Liver (tissue), 9 donors: ENCODE data around the gene GNPTG. TPM values are rescaled to one million over a fixed set of nuclear protein-coding genes. Genes with fewer than 3 reads are reported as not detected.

Experiments used
- DNase-seq: peaks from one replicate; pipeline ENCODE4 v3.0.0-alpha.2; 2017; ENCODE audit warnings: low spot score
- H3K27ac ChIP-seq, 2 donors: one replicate each; pipeline ENCODE4 v1.7.0; 2013; ENCODE audit warnings: inconsistent platforms in 2 of 2, low read length in 2 of 2, control low read depth in 1 of 2, low read depth in 1 of 2, mild to moderate bottlenecking in 1 of 2
- H3K27me3 ChIP-seq, 4 donors: one replicate each; pipeline versions ENCODE4 v1.6.1 to v1.7.0; 2013; ENCODE audit warnings: low read length in 3 of 4, inconsistent platforms in 1 of 4, mild to moderate bottlenecking in 1 of 4, moderate library complexity in 1 of 4; ENCODE audit not compliant: control insufficient read depth in 4 of 4, insufficient read depth in 4 of 4
- H3K36me3 ChIP-seq, 4 donors: one replicate each; pipeline versions ENCODE4 v1.6.1 to v1.7.0; 2013; ENCODE audit warnings: low read length in 3 of 4, mild to moderate bottlenecking in 3 of 4, low read depth in 1 of 4, moderate library complexity in 1 of 4; ENCODE audit not compliant: control insufficient read depth in 4 of 4, insufficient read depth in 3 of 4
- H3K4me1 ChIP-seq, 4 donors: one replicate each; pipeline versions ENCODE4 v1.6.1 to v1.7.0; 2013; ENCODE audit warnings: low read length in 3 of 4, mild to moderate bottlenecking in 3 of 4, moderate library complexity in 1 of 4; ENCODE audit not compliant: control insufficient read depth in 4 of 4, insufficient read depth in 4 of 4
- H3K4me3 ChIP-seq, 3 donors: one replicate each; pipeline versions ENCODE4 v1.6.1 to v1.7.0; 2013; ENCODE audit warnings: low read length in 3 of 3, control low read depth in 1 of 3, low read depth in 1 of 3, mild to moderate bottlenecking in 1 of 3
- H3K9ac ChIP-seq, 2 donors: one replicate each; pipeline ENCODE4 v1.7.0; 2013; ENCODE audit warnings: low read length in 2 of 2, mild to moderate bottlenecking in 2 of 2, moderate library complexity in 2 of 2, control low read depth in 1 of 2, low read depth in 1 of 2
- H3K9me3 ChIP-seq, 4 donors: one replicate each; pipeline versions ENCODE4 v1.6.1 to v1.7.0; 2013; ENCODE audit warnings: low read length in 3 of 4; ENCODE audit not compliant: control insufficient read depth in 4 of 4
- CTCF ChIP-seq: fragments of 150-350 bp; IDR thresholded peaks from 2 replicates; pipeline ENCODE4 v1.5.1; 2017; ENCODE audit warnings: improper control_type of control experiment, low read depth, low read length; ENCODE audit not compliant: missing input control
- EGR1 ChIP-seq, 2 donors: IDR thresholded peaks; 2 replicates each; pipeline ENCODE4 v1.6.1; 2016 to 2018; ENCODE audit warnings: antibody characterized with exemption in 2 of 2, low read depth in 2 of 2
- FOXA1 ChIP-seq: IDR thresholded peaks from 2 replicates; pipeline ENCODE4 v1.6.1; 2016; ENCODE audit warnings: antibody characterized with exemption
- FOXA2 ChIP-seq: IDR thresholded peaks from 2 replicates; pipeline ENCODE4 v1.6.1; 2016; ENCODE audit warnings: antibody characterized with exemption
- GABPA ChIP-seq, 2 donors: IDR thresholded peaks in 1 of 2; conservative IDR thresholded peaks in 1 of 2; 2 replicates each; pipeline ENCODE4 v1.6.1; 2016; ENCODE audit warnings: antibody characterized with exemption in 2 of 2, mild to moderate bottlenecking in 1 of 2, moderate library complexity in 1 of 2
- HNF4A ChIP-seq, 2 donors: conservative IDR thresholded peaks; 2 replicates each; pipeline ENCODE4 v1.6.1; 2016; ENCODE audit warnings: antibody characterized with exemption in 2 of 2, mild to moderate bottlenecking in 2 of 2
- HNF4G ChIP-seq: IDR thresholded peaks from 2 replicates; pipeline ENCODE4 v1.6.1; 2016; ENCODE audit warnings: antibody characterized with exemption
- MAX ChIP-seq: IDR thresholded peaks from 2 replicates; pipeline ENCODE4 v1.6.1; 2016; ENCODE audit warnings: antibody characterized with exemption
- RAD21 ChIP-seq, 2 donors: IDR thresholded peaks; 2 replicates each; pipeline ENCODE4 v1.6.1; 2016; ENCODE audit warnings: antibody characterized with exemption in 2 of 2, mild to moderate bottlenecking in 2 of 2
- REST ChIP-seq: IDR thresholded peaks from 2 replicates; pipeline ENCODE4 v1.6.1; 2016; ENCODE audit warnings: antibody characterized with exemption, mild to moderate bottlenecking
- RXRA ChIP-seq, 2 donors: IDR thresholded peaks; 2 replicates each; pipeline ENCODE4 v1.6.1; 2017 to 2018; ENCODE audit warnings: antibody characterized with exemption in 2 of 2, mild to moderate bottlenecking in 1 of 2
- SP1 ChIP-seq: IDR thresholded peaks from 2 replicates; pipeline ENCODE4 v1.6.1; 2018; ENCODE audit warnings: antibody characterized with exemption, mild to moderate bottlenecking
- ZBTB33 ChIP-seq: IDR thresholded peaks from 2 replicates; pipeline ENCODE4 v1.6.1; 2016; ENCODE audit warnings: antibody characterized with exemption
- WGBS: extraction: QIAGEN DNeasy Blood & Tissue Kit; methylation state at CpG from one replicate; pipeline ENCODE4 v1.1.7; 2013; 5-methylcytosine and 5-hydroxymethylcytosine counted together
- polyA plus RNA-seq, 2 donors: library from polyadenylated mRNA; stranded (reverse) in 1 of 2; unstranded in 1 of 2; fragments of 200-250 nt in 1 of 2; fragments of >200 nt in 1 of 2; fragmentation: Nextera tagmentation in 1 of 2; extraction: Ambion mirVana in 1 of 2; gene quantifications; one replicate each; pipeline versions ENCODE4 v1.2.1 to v1.2.3, GENCODE V29; 2013 to 2015
- total RNA-seq, 2 donors: library from RNA; depleted of rRNA; stranded (reverse); fragments of >200 nt; gene quantifications; one replicate each; pipeline ENCODE4 v1.2.3, GENCODE V29; 2014
- donor health status: healthy.
- donor health status: healthy.
- donor health status: healthy.
- donor health status: healthy.
- donor health status: healthy.

The GNPTG gene
- total and polyA plus RNA-seq, 4 donors = 24.4 to 79.6 (median 41.0) TPM

- TF ChIP-seq HNF4A (conservative IDR thresholded peaks at IDR 0.05) (no peak), FOXA2 (no peak), GABPA (IDR thresholded peaks at IDR 0.05 in 1 of 2, conservative IDR thresholded peaks at IDR 0.05 in 1 of 2) (no peak), CTCF (no peak)
Observed at GRCh38 chr16:1375298-1375640, 23.5 kb downstream of the GNPTG start (continued).

- Histone ChIP-seq H3K27ac (no peak overlapping the region), H3K4me3 (no peak overlapping the region), H3K27me3 (no peaks in the 10 kb centered on the region), H3K4me1 (peaks cover 6 to 19% (median 14%) of the 10 kb centered on the region in 4 donors), H3K9ac (no peak overlapping the region), H3K9me3 (no peaks in the 10 kb centered on the region), H3K36me3 (peaks cover 0 to 20% (median 2%) of the 10 kb centered on the region in 4 donors)
- no peak for TF ChIP-seq EGR1 (IDR thresholded peaks at IDR 0.05; ENCODE audit: low read depth in 2 of 2)
- no peak for TF ChIP-seq RXRA (IDR thresholded peaks at IDR 0.05)
- no peak for TF ChIP-seq SP1
- no peak for TF ChIP-seq CTCF
- TF ChIP-seq FOXA1 = no peak
- no peak for TF ChIP-seq RAD21 (IDR thresholded peaks at IDR 0.05)
- TF ChIP-seq ZBTB33 = no peak
- TF ChIP-seq HNF4G = no peak
- TF ChIP-seq MAX = no peak
- TF ChIP-seq REST = no peak
- WGBS = 95% methylated on average over 19 of the region's 19 CpGs
- no peak for DNase-seq
Observed at GRCh38 chr16:1375741-1376410, 24.1 kb downstream of the GNPTG start.
